ENCODE results near the gene TRIM36.
A peak's percentile ranks its signal among the peaks of the same experiment; 100 is the strongest.

The TRIM36 gene

GRCh38 chr5:115166744-115167393 is 2.8 kb downstream of the TRIM36 start:
- DNase-seq (ENCODE audit: low read depth) = no peak

GRCh38 chr5:115165790-115166189 is 3.9 kb downstream of the TRIM36 start:
- DNase-seq (ENCODE audit: low read depth) = no peak

- DNase-seq (ENCODE audit: low read depth) = no peak
Observed at GRCh38 chr5:115160975-115161475, 8.7 kb downstream of the TRIM36 start.

GRCh38 chr5:115151208-115151805 is 18.4 kb downstream of the TRIM36 start:
- no peak for DNase-seq (ENCODE audit: low read depth)

- DNase-seq (ENCODE audit: low read depth) = no peak
Observed at GRCh38 chr5:115150512-115150911, 19.2 kb downstream of the TRIM36 start.

- no peak for DNase-seq (ENCODE audit: low read depth)
Observed at GRCh38 chr5:115147052-115147451, 22.7 kb downstream of the TRIM36 start.

GRCh38 chr5:115136294-115136693 is 33.4 kb downstream of the TRIM36 start:
- no peak for DNase-seq (ENCODE audit: low read depth)

GRCh38 chr5:115132465-115132864 is 37.2 kb downstream of the TRIM36 start:
- DNase-seq (ENCODE audit: low read depth) = no peak

GRCh38 chr5:115126303-115126702 is 43.4 kb downstream of the TRIM36 start:
- no peak for DNase-seq (ENCODE audit: low read depth)

GRCh38 chr5:115124741-115125140 is 45.0 kb downstream of the TRIM36 start:
- DNase-seq (ENCODE audit: low read depth) = no peak

GRCh38 chr5:115116001-115116400 is 53.7 kb downstream of the TRIM36 start:
- DNase-seq (ENCODE audit: low read depth) = no peak

GRCh38 chr5:115109840-115110239 is 59.9 kb downstream of the TRIM36 start:
- no peak for DNase-seq (ENCODE audit: low read depth)

- DNase-seq (ENCODE audit: low read depth) = no peak
Observed at GRCh38 chr5:115109356-115109755, 60.4 kb downstream of the TRIM36 start.

- no peak for DNase-seq (ENCODE audit: low read depth)
Observed at GRCh38 chr5:115100319-115100955, 69.3 kb downstream of the TRIM36 start.

- peak; percentile 11 for DNase-seq (ENCODE audit: low read depth)
Observed at GRCh38 chr5:115098041-115098702, 71.5 kb downstream of the TRIM36 start.

- no peak for DNase-seq (ENCODE audit: low read depth)
Observed at GRCh38 chr5:115097236-115097635, 72.5 kb downstream of the TRIM36 start.

- DNase-seq (ENCODE audit: low read depth) = no peak
Observed at GRCh38 chr5:115096034-115096769, 73.5 kb downstream of the TRIM36 start.

GRCh38 chr5:115087951-115088350 is 81.8 kb downstream of the TRIM36 start:
- DNase-seq (ENCODE audit: low read depth) = no peak

- no peak for DNase-seq (ENCODE audit: low read depth)
Observed at GRCh38 chr5:115086473-115086872, 83.2 kb downstream of the TRIM36 start.

GRCh38 chr5:115084246-115084793 is 85.4 kb downstream of the TRIM36 start:
- no peak for DNase-seq (ENCODE audit: low read depth)

GRCh38 chr5:115079924-115080623 is 89.6 kb downstream of the TRIM36 start:
- DNase-seq (ENCODE audit: low read depth) = no peak
